HEK293 (cell line): ENCODE measurements around the gene MARCO.

Experiments
- TCF7L2 ChIP-seq: IDR thresholded peaks from 2 replicates; pipeline ENCODE4 v1.6.1; 2011; ENCODE audit warnings: low read depth, mild to moderate bottlenecking, inconsistent platforms, low read length, moderate library complexity, borderline replicate concordance
- ZBTB1 ChIP-seq: fragments of 450-650 bp; formaldehyde crosslinking; IDR thresholded peaks from 2 replicates; pipeline ENCODE4 v1.5.1; 2016; ENCODE audit warnings: missing biosample characterization, missing genetic modification characterization
- ZBTB26 ChIP-seq: fragments of 450-650 bp; formaldehyde crosslinking; optimal IDR thresholded peaks from 2 replicates; pipeline ENCODE3; 2016; ENCODE audit warnings: missing biosample characterization, mild to moderate bottlenecking, missing genetic modification characterization
- ZFP41 ChIP-seq: fragments of 450-650 bp; formaldehyde crosslinking; IDR thresholded peaks from 2 replicates; pipeline ENCODE4 v1.5.1; 2016; ENCODE audit warnings: missing biosample characterization, missing genetic modification characterization, borderline replicate concordance
- ZNF626 ChIP-seq: fragments of 450-650 bp; sonication (Bioruptor Pico); formaldehyde crosslinking; IDR thresholded peaks from 2 replicates; pipeline ENCODE4 v1.5.1; 2018; ENCODE audit warnings: missing biosample characterization, missing genetic modification characterization, inconsistent platforms
- ZNF792 ChIP-seq: fragments of 450-650 bp; formaldehyde crosslinking; IDR thresholded peaks from 2 replicates; pipeline ENCODE4 v1.5.1; 2016; ENCODE audit warnings: missing biosample characterization, missing genetic modification characterization
- ZSCAN30 ChIP-seq: fragments of 450-650 bp; IDR thresholded peaks from 2 replicates; pipeline ENCODE4 v1.5.1; 2018; ENCODE audit warnings: missing biosample characterization, mild to moderate bottlenecking, missing genetic modification characterization, moderate library complexity
- TF ChIP-seq, protein P1 (sequence below): fragments of 450-650 bp; formaldehyde crosslinking; IDR thresholded peaks from 2 replicates; pipeline ENCODE4 v1.5.1; 2016; ENCODE audit warnings: missing biosample characterization, missing genetic modification characterization
- TF ChIP-seq, protein P2 (sequence below): fragments of 450-650 bp; formaldehyde crosslinking; IDR thresholded peaks from 2 replicates; pipeline ENCODE4 v1.5.1; 2016; ENCODE audit warnings: missing biosample characterization, missing genetic modification characterization, borderline replicate concordance
- TF ChIP-seq, protein P3 (sequence below): fragments of 450-650 bp; formaldehyde crosslinking; IDR thresholded peaks from 2 replicates; pipeline ENCODE4 v1.5.1; 2017; ENCODE audit warnings: missing biosample characterization, missing genetic modification characterization

GRCh38 chr2:118903551-118904479 lies 38.2 kb upstream of the MARCO start:
- no peak for TF ChIP-seq ZFP41
- TF ChIP-seq, protein P1, sequence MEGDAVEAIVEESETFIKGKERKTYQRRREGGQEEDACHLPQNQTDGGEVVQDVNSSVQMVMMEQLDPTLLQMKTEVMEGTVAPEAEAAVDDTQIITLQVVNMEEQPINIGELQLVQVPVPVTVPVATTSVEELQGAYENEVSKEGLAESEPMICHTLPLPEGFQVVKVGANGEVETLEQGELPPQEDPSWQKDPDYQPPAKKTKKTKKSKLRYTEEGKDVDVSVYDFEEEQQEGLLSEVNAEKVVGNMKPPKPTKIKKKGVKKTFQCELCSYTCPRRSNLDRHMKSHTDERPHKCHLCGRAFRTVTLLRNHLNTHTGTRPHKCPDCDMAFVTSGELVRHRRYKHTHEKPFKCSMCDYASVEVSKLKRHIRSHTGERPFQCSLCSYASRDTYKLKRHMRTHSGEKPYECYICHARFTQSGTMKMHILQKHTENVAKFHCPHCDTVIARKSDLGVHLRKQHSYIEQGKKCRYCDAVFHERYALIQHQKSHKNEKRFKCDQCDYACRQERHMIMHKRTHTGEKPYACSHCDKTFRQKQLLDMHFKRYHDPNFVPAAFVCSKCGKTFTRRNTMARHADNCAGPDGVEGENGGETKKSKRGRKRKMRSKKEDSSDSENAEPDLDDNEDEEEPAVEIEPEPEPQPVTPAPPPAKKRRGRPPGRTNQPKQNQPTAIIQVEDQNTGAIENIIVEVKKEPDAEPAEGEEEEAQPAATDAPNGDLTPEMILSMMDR (tag by site-specific recombination): no peak
- no peak for TF ChIP-seq ZNF792
- TF ChIP-seq TCF7L2: no peak
- no peak for TF ChIP-seq ZSCAN30 (tag by site-specific recombination)
- TF ChIP-seq, protein P2, sequence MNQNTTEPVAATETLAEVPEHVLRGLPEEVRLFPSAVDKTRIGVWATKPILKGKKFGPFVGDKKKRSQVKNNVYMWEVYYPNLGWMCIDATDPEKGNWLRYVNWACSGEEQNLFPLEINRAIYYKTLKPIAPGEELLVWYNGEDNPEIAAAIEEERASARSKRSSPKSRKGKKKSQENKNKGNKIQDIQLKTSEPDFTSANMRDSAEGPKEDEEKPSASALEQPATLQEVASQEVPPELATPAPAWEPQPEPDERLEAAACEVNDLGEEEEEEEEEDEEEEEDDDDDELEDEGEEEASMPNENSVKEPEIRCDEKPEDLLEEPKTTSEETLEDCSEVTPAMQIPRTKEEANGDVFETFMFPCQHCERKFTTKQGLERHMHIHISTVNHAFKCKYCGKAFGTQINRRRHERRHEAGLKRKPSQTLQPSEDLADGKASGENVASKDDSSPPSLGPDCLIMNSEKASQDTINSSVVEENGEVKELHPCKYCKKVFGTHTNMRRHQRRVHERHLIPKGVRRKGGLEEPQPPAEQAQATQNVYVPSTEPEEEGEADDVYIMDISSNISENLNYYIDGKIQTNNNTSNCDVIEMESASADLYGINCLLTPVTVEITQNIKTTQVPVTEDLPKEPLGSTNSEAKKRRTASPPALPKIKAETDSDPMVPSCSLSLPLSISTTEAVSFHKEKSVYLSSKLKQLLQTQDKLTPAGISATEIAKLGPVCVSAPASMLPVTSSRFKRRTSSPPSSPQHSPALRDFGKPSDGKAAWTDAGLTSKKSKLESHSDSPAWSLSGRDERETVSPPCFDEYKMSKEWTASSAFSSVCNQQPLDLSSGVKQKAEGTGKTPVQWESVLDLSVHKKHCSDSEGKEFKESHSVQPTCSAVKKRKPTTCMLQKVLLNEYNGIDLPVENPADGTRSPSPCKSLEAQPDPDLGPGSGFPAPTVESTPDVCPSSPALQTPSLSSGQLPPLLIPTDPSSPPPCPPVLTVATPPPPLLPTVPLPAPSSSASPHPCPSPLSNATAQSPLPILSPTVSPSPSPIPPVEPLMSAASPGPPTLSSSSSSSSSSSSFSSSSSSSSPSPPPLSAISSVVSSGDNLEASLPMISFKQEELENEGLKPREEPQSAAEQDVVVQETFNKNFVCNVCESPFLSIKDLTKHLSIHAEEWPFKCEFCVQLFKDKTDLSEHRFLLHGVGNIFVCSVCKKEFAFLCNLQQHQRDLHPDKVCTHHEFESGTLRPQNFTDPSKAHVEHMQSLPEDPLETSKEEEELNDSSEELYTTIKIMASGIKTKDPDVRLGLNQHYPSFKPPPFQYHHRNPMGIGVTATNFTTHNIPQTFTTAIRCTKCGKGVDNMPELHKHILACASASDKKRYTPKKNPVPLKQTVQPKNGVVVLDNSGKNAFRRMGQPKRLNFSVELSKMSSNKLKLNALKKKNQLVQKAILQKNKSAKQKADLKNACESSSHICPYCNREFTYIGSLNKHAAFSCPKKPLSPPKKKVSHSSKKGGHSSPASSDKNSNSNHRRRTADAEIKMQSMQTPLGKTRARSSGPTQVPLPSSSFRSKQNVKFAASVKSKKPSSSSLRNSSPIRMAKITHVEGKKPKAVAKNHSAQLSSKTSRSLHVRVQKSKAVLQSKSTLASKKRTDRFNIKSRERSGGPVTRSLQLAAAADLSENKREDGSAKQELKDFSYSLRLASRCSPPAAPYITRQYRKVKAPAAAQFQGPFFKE (tag by site-specific recombination): no peak
- TF ChIP-seq ZNF626 (tag by site-specific recombination): no peak
- TF ChIP-seq, protein P3, sequence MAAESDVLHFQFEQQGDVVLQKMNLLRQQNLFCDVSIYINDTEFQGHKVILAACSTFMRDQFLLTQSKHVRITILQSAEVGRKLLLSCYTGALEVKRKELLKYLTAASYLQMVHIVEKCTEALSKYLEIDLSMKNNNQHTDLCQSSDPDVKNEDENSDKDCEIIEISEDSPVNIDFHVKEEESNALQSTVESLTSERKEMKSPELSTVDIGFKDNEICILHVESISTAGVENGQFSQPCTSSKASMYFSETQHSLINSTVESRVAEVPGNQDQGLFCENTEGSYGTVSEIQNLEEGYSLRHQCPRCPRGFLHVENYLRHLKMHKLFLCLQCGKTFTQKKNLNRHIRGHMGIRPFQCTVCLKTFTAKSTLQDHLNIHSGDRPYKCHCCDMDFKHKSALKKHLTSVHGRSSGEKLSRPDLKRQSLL: no peak
- TF ChIP-seq ZBTB26 (tag by site-specific recombination): no peak
- TF ChIP-seq ZBTB1 (tag by site-specific recombination): no peak
